ENCODE data around the gene AGFG2. TPM values are rescaled to one million over a fixed set of nuclear protein-coding genes. Genes with fewer than 3 reads are reported as not detected.

AGFG2 gene, protein sequence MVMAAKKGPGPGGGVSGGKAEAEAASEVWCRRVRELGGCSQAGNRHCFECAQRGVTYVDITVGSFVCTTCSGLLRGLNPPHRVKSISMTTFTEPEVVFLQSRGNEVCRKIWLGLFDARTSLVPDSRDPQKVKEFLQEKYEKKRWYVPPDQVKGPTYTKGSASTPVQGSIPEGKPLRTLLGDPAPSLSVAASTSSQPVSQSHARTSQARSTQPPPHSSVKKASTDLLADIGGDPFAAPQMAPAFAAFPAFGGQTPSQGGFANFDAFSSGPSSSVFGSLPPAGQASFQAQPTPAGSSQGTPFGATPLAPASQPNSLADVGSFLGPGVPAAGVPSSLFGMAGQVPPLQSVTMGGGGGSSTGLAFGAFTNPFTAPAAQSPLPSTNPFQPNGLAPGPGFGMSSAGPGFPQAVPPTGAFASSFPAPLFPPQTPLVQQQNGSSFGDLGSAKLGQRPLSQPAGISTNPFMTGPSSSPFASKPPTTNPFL
- 10 to 100 TPM in 1 of 2 donors, 1 to 10 TPM in 1; 8.5 to 28.9 TPM for total RNA-seq
- polyA plus RNA-seq (2013, experiment 1 of 2) = 6.1 TPM
- polyA plus RNA-seq (2013, experiment 2 of 2) = 11.2 TPM
- long read RNA-seq, experiment 1, full-length matches to known transcripts = 2 of 2 reads
- long read RNA-seq, experiment 1, partial matches to known transcripts = 0 of 2 reads
- long read RNA-seq, experiment 1, other reads (novel, unspliced or antisense) = 0 of 2 reads
- long read RNA-seq, experiment 2, full-length matches to known transcripts = 21 of 31 reads
- long read RNA-seq, experiment 2, partial matches to known transcripts = 3 of 31 reads
- long read RNA-seq, experiment 2, other reads (novel, unspliced or antisense) = 7 of 31 reads
- long read RNA-seq, experiment 3, partial matches to known transcripts = 3 of 6 reads
- long read RNA-seq, experiment 3, other reads (novel, unspliced or antisense) = 3 of 6 reads
- long read RNA-seq, experiment 4, partial matches to known transcripts = 0 of 1 reads
- long read RNA-seq, experiment 4, other reads (novel, unspliced or antisense) = 1 of 1 reads

DNA sequence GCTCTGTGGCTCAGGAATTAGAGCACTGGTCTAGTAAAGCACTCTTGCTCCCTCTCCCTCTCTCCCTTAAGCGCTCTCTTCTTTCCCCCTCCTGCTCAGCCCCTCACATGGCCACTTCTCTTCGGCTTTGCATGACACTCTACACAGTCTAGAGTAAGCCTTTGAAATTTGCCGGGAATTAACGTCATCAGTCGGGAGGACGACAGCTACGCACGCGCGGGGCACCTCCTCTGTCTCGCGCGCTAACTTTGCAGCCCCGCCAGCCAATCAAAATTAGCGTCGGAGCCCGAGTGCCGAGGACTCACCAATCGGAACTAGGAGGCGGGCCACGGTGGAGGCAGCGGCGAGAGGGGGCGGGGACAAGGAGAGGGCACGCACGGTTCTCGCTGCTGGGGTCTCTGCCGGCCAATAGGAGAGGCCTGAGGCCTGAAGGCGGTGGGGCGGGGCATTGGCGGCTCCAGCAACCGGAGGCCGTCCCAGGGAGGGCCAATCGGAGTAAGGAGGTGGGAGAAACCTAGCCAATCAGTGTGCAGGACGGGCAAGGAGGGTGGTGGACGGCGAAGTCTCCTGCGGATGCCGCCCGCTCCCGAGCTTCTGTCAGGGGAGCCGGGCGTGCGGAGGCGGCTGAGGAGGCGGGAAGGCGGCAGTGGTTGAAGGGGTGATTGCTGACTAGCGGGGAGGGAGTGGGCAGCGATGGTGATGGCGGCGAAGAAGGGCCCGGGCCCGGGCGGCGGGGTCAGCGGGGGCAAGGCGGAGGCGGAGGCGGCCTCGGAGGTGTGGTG, at the start of gene AGFG2:
Gene AGFG2, plus strand, starts transcription at position 550 of the 782 bp plus-strand sequence. Its CDS starts 144 bp downstream, at position 694.
- Mint-ChIP-seq H3K9me3 (no peaks in the 10 kb centered on the region), H3K4me1 (peaks cover 29% of the 10 kb centered on the region), H3K27ac (peak within 1 kb of the TSS; percentile 92), H3K4me3 (peak within 1 kb of the TSS; percentile 88), H3K27me3 (ENCODE audit: insufficient read depth) (peaks cover 1% of the 10 kb centered on the region), H3K36me3 (ENCODE audit: low read depth) (no peaks in the 10 kb centered on the region)
- TF ChIP-seq, protein P1, sequence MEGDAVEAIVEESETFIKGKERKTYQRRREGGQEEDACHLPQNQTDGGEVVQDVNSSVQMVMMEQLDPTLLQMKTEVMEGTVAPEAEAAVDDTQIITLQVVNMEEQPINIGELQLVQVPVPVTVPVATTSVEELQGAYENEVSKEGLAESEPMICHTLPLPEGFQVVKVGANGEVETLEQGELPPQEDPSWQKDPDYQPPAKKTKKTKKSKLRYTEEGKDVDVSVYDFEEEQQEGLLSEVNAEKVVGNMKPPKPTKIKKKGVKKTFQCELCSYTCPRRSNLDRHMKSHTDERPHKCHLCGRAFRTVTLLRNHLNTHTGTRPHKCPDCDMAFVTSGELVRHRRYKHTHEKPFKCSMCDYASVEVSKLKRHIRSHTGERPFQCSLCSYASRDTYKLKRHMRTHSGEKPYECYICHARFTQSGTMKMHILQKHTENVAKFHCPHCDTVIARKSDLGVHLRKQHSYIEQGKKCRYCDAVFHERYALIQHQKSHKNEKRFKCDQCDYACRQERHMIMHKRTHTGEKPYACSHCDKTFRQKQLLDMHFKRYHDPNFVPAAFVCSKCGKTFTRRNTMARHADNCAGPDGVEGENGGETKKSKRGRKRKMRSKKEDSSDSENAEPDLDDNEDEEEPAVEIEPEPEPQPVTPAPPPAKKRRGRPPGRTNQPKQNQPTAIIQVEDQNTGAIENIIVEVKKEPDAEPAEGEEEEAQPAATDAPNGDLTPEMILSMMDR (conservative IDR thresholded peaks at IDR 0.05) = no peak
- peak; percentile 100 for DNase-seq
- no peaks in the 10 kb centered on the region for H3K36me3 ChIP-seq (ENCODE audit: control insufficient read depth, insufficient read depth, low read length)
- H3K27ac ChIP-seq (ENCODE audit: low read depth, low read length) = no peak within 1 kb of the TSS
- WGBS, 2 experiments (ENCODE audit: insufficient coverage in 1 of 2, insufficient read length in 1 of 2) = 0% methylated on average over 43 to 60 of the region's 60 CpGs
- H3K4me1 ChIP-seq (ENCODE audit: control insufficient read depth, insufficient read depth, low read length) = peaks cover 5% of the 10 kb centered on the region
- H3K9ac ChIP-seq (ENCODE audit: extremely low read depth, low read length, poor library complexity, severe bottlenecking) = peak within 1 kb of the TSS; percentile 68
- H3K4me3 ChIP-seq (ENCODE audit: low read length) = peak within 1 kb of the TSS; percentile 98
- H3K27me3 ChIP-seq (ENCODE audit: control insufficient read depth, insufficient read depth, low read length, poor library complexity, severe bottlenecking) = no peaks in the 10 kb centered on the region
- H3K9me3 ChIP-seq (ENCODE audit: control insufficient read depth, low read length) = no peaks in the 10 kb centered on the region

DNA sequence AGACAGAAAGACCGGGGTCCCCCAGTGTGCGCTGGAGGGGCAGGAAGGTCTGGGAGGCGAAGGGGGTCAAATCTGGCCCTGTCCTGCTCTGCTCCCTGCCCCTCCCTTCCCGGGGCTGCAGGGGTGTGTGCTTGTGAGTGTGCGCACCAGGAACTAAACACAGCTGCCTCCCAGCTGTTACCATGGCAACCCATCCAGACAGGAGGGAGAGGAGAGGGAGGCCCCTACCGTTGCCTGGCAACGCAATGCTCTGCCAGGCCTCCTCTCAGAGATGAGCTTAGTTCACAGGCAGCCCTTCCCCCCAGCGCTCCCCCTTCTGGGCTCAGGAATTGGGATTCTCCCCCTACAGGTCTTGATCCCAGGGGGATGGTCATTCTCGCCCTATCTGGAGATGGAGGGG, 49.2 kb upstream of the AGFG2 start:
- TF ChIP-seq, protein P1 (conservative IDR thresholded peaks at IDR 0.05) = no peak
- no peak overlapping the region for H3K9ac ChIP-seq (ENCODE audit: extremely low read depth, low read length, poor library complexity, severe bottlenecking)
- no peaks in the 10 kb centered on the region for H3K27me3 ChIP-seq (ENCODE audit: control insufficient read depth, insufficient read depth, low read length, poor library complexity, severe bottlenecking)
- H3K27ac Mint-ChIP-seq = no peak overlapping the region
- H3K4me3 ChIP-seq (ENCODE audit: low read length) = no peak overlapping the region
- no peaks in the 10 kb centered on the region for H3K9me3 Mint-ChIP-seq
- peak; percentile 89 for DNase-seq
- H3K27me3 Mint-ChIP-seq (ENCODE audit: insufficient read depth) = peaks cover 19% of the 10 kb centered on the region
- H3K36me3 Mint-ChIP-seq (ENCODE audit: low read depth) = peaks cover 21% of the 10 kb centered on the region
- peaks cover 12% of the 10 kb centered on the region for H3K4me1 Mint-ChIP-seq
- H3K27ac ChIP-seq (ENCODE audit: low read depth, low read length) = peak overlapping the region; percentile 75
- H3K4me3 Mint-ChIP-seq = no peak overlapping the region
- H3K9me3 ChIP-seq (ENCODE audit: control insufficient read depth, low read length) = no peaks in the 10 kb centered on the region
- peaks cover 4% of the 10 kb centered on the region for H3K4me1 ChIP-seq (ENCODE audit: control insufficient read depth, insufficient read depth, low read length)
- peaks cover 4% of the 10 kb centered on the region for H3K36me3 ChIP-seq (ENCODE audit: control insufficient read depth, insufficient read depth, low read length)
- WGBS, 2 experiments (ENCODE audit: insufficient coverage in 1 of 2, insufficient read length in 1 of 2) = 62% methylated on average over 9 of the region's 9 CpGs; no CpG with 5 or more reads in 1 of the 2 experiments

Measured in endodermal cell (in vitro differentiated cells).